OCI-LY7 (cell line): ENCODE results near the gene NEB.

Experiments used
- EZH2phosphoT487 ChIP-seq: fragments of 200-600 bp; sonication (generic); IDR thresholded peaks from 2 replicates; pipeline ENCODE4 v1.6.1; 2018; ENCODE audit warnings: low read depth, borderline replicate concordance, mild to moderate bottlenecking, mixed run types, antibody characterized with exemption, low read length, moderate library complexity, mixed read lengths
- TF ChIP-seq, protein P1 (sequence below): fragments of 200-600 bp; sonication (generic); conservative IDR thresholded peaks from 2 replicates; pipeline ENCODE4 v1.5.1; 2014; ENCODE audit warnings: mild to moderate bottlenecking, antibody characterized with exemption, low read length, moderate library complexity, mixed read lengths

DNA sequence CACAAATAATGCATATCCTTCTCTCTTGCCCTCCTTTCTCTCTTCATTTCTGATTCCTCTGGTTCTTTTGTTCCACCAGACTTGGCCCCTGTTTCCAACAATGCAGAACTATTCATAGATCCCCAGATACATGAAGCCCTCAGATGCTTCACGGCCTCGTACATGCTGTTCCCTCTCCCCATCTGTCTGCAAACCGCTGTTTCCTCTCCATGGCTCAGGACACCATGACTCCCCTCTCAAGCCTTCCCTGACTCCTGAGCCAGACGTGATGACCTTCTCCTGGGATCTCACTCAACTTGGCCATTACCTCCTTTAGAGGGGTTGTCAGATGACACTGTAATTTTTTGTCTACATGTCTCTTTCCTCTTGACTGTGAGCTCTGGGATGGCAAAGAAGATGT, 15.5 kb downstream of the NEB start:
- TF ChIP-seq, protein P1, sequence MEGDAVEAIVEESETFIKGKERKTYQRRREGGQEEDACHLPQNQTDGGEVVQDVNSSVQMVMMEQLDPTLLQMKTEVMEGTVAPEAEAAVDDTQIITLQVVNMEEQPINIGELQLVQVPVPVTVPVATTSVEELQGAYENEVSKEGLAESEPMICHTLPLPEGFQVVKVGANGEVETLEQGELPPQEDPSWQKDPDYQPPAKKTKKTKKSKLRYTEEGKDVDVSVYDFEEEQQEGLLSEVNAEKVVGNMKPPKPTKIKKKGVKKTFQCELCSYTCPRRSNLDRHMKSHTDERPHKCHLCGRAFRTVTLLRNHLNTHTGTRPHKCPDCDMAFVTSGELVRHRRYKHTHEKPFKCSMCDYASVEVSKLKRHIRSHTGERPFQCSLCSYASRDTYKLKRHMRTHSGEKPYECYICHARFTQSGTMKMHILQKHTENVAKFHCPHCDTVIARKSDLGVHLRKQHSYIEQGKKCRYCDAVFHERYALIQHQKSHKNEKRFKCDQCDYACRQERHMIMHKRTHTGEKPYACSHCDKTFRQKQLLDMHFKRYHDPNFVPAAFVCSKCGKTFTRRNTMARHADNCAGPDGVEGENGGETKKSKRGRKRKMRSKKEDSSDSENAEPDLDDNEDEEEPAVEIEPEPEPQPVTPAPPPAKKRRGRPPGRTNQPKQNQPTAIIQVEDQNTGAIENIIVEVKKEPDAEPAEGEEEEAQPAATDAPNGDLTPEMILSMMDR, result no peak
- no peak for TF ChIP-seq EZH2phosphoT487
